ENCODE measurements around the gene FAM13C. TPM values are rescaled to one million over a fixed set of nuclear protein-coding genes. Genes with fewer than 3 reads are reported as not detected.

Gene FAM13C
- polyA plus RNA-seq, 1 of the 3 experiments (the other 2 are of a cell fraction) = 7.6 TPM

- H2AFZ ChIP-seq (ENCODE audit: low read depth) = no peak overlapping the region
- no peaks in the 10 kb centered on the region; the same call in 1 of the 2 replicates for H3K9me2 ChIP-seq
- H3F3A ChIP-seq (replicated peaks; ENCODE audit: insufficient read depth) = no peaks in the 10 kb centered on the region
- TF ChIP-seq POLR2AphosphoS5 (IDR thresholded peaks at IDR 0.05; ENCODE audit: low read depth, low read length) (no peak), JUND (IDR thresholded peaks at IDR 0.05) (no peak), EP300 (IDR thresholded peaks at IDR 0.05; ENCODE audit: borderline replicate concordance in 1 of 2, low read depth in 1 of 2, low read length in 1 of 2) (no peak), REST (IDR thresholded peaks at IDR 0.05; ENCODE audit: low read depth, low read length) (no peak), FOXM1 (IDR thresholded peaks at IDR 0.05; ENCODE audit: low read depth) (no peak), RAD21 (IDR thresholded peaks at IDR 0.05; ENCODE audit: low read length) (no peak), USF2 (IDR thresholded peaks at IDR 0.05; ENCODE audit: borderline replicate concordance, low read depth, low read length) (no peak), EZH2phosphoT487 (IDR thresholded peaks at IDR 0.05; ENCODE audit: borderline replicate concordance, low read depth) (no peak)
- no peaks in the 10 kb centered on the region for H4K20me1 ChIP-seq (ENCODE audit: insufficient read depth)
- ChIA-PET POLR2A (no interaction called here), CTCF (no interaction called here)
- H3K4me1 ChIP-seq (ENCODE audit: control insufficient read depth in 1 of 2, insufficient read depth in 2 of 2, low read depth in 1 of 2, low read length in 1 of 2) = peaks cover 0 to 4% of the 10 kb centered on the region in 2 experiments; a peak in 3 of 4 replicates
- H3K27me3 ChIP-seq (ENCODE audit: insufficient read depth) = no peaks in the 10 kb centered on the region
- H3K27ac ChIP-seq (ENCODE audit: low read depth in 2 of 2, low read length in 1 of 2) = no peak overlapping the region
- no peaks in the 10 kb centered on the region for H3K79me2 ChIP-seq (ENCODE audit: insufficient read depth)
- no peak overlapping the region for H3K4me3 ChIP-seq (ENCODE audit: low read depth in 2 of 2, low read length in 1 of 2)
- no peak overlapping the region for H3K9ac ChIP-seq
- 79% methylated on average over 3 of the region's 3 CpGs for WGBS (ENCODE audit: low lambda C conversion rate)
- DNase-seq = no peak
- H3K36me3 ChIP-seq (replicated peaks in 1 of 2; ENCODE audit: control insufficient read depth in 1 of 2, insufficient read depth in 2 of 2, low read length in 1 of 2) = no peaks in the 10 kb centered on the region
- H3K4me2 ChIP-seq = no peak overlapping the region
- no peaks in the 10 kb centered on the region for H3K9me3 ChIP-seq
Measured at GRCh38 chr10:59375990-59376389, 13.6 kb upstream of the FAM13C start.

GRCh38 chr10:59374916-59375315 lies 12.6 kb upstream of the FAM13C start:
- Histone ChIP-seq H3F3A (replicated peaks; ENCODE audit: insufficient read depth) (no peaks in the 10 kb centered on the region), H3K4me3 (ENCODE audit: low read depth in 2 of 2, low read length in 1 of 2) (no peak overlapping the region), H4K20me1 (ENCODE audit: insufficient read depth) (no peaks in the 10 kb centered on the region), H3K4me2 (no peak overlapping the region), H3K9ac (no peak overlapping the region), H3K79me2 (ENCODE audit: insufficient read depth) (no peaks in the 10 kb centered on the region), H3K9me3 (no peaks in the 10 kb centered on the region), H3K36me3 (replicated peaks in 1 of 2; ENCODE audit: control insufficient read depth in 1 of 2, insufficient read depth in 2 of 2, low read length in 1 of 2) (no peaks in the 10 kb centered on the region), H2AFZ (ENCODE audit: low read depth) (no peak overlapping the region), H3K27me3 (ENCODE audit: insufficient read depth) (no peaks in the 10 kb centered on the region), H3K9me2 (no peaks in the 10 kb centered on the region; the same call in 1 of the 2 replicates), H3K27ac (ENCODE audit: low read depth in 2 of 2, low read length in 1 of 2) (no peak overlapping the region), H3K4me1 (ENCODE audit: control insufficient read depth in 1 of 2, insufficient read depth in 2 of 2, low read depth in 1 of 2, low read length in 1 of 2) (peaks cover 0 to 4% of the 10 kb centered on the region in 2 experiments; a peak in 3 of 4 replicates)
- TF ChIP-seq PBX3 (IDR thresholded peaks at IDR 0.05) = peak; percentile 26
- 0 out of 2 replicates have a peak, but pooled peaks have one; percentile 9 for TF ChIP-seq TCF12 (IDR thresholded peaks at IDR 0.05)
- no peak for TF ChIP-seq TEAD4 (IDR thresholded peaks at IDR 0.05; ENCODE audit: borderline replicate concordance, insufficient read depth)
- DNase-seq = no peak
- ChIA-PET CTCF (no interaction called here), POLR2A (no interaction called here)
